Lung (tissue), 12 donors: ENCODE data around the gene GIPC3. TPM values are rescaled to one million over a fixed set of nuclear protein-coding genes. Genes with fewer than 3 reads are reported as not detected.

ENCODE experiments used
- ATAC-seq: fragments of 200-7000 bp; cut with Tn5 transposase; one replicate; pipeline ENCODE4 v1.9.1; 2020; ENCODE audit warnings: moderate number of reproducible peaks; ENCODE audit not compliant: insufficient read depth, low FRiP score
- DNase-seq, 3 donors: peaks; one replicate each; pipeline ENCODE4 v3.0.0-alpha.2; 2013 to 2017
- H3K27ac ChIP-seq, 2 donors: one replicate each; pipeline ENCODE4 v1.5.1; 2013; ENCODE audit warnings: mild to moderate bottlenecking in 2 of 2, moderate library complexity in 2 of 2, control low read depth in 1 of 2, inconsistent platforms in 1 of 2, low read depth in 1 of 2, low read length in 1 of 2
- H3K27me3 ChIP-seq, 3 donors: one replicate each; pipeline ENCODE4 v1.5.1; 2013; ENCODE audit warnings: low read length in 2 of 3; ENCODE audit not compliant: control insufficient read depth in 3 of 3, insufficient read depth in 3 of 3
- H3K36me3 ChIP-seq, 4 donors: one replicate each; pipeline ENCODE4 v1.5.1; 2013; ENCODE audit warnings: low read length in 4 of 4, mild to moderate bottlenecking in 1 of 4, moderate library complexity in 1 of 4; ENCODE audit not compliant: control insufficient read depth in 4 of 4, insufficient read depth in 4 of 4
- H3K4me1 ChIP-seq, 5 donors: one replicate each; pipeline ENCODE4 v1.5.1; 2013; ENCODE audit warnings: low read length in 5 of 5, mild to moderate bottlenecking in 2 of 5, moderate library complexity in 1 of 5; ENCODE audit not compliant: control insufficient read depth in 5 of 5, insufficient read depth in 5 of 5
- H3K4me3 ChIP-seq: one replicate; pipeline ENCODE4 v1.5.1; 2013; ENCODE audit warnings: mild to moderate bottlenecking, control low read depth, moderate library complexity
- H3K9ac ChIP-seq, 2 donors: one replicate each; pipeline ENCODE4 v1.5.1; 2013; ENCODE audit warnings: low read length in 2 of 2, control low read depth in 1 of 2; ENCODE audit not compliant: insufficient read depth in 1 of 2
- H3K9me3 ChIP-seq, 4 donors: one replicate each; pipeline ENCODE4 v1.5.1; 2013; ENCODE audit warnings: low read length in 3 of 4, mild to moderate bottlenecking in 1 of 4, moderate library complexity in 1 of 4; ENCODE audit not compliant: control insufficient read depth in 4 of 4, insufficient read depth in 3 of 4
- WGBS, 2 donors: extraction: QIAGEN DNeasy Blood & Tissue Kit; methylation state at CpG; one replicate each; pipeline ENCODE4 v1.1.7; 2013; 5-methylcytosine and 5-hydroxymethylcytosine counted together
- polyA plus RNA-seq, 2 donors: library from polyadenylated mRNA; stranded (reverse); fragments of 200-250 nt; gene quantifications; one replicate each; pipeline ENCODE4 v1.2.1, GENCODE V29; 2013
- total RNA-seq, 2 donors: library from RNA; depleted of rRNA in 1 of 2; stranded (reverse); fragments of >200 nt in 1 of 2; gene quantifications; one replicate each; pipeline ENCODE4 v1.2.1, GENCODE V29; 2014 to 2021
- TF ChIP-seq, protein P1 (sequence below): IDR thresholded peaks from 2 replicates; pipeline ENCODE4 v1.5.1; 2012; ENCODE audit warnings: mild to moderate bottlenecking; ENCODE audit errors: control extremely low read depth, extremely low read depth
- donor health status: control.
- donor health status: control.
- donor health status: Bipolar disorder and iron deficiency.
- donor health status: healthy.
- donor health status: DM: yes; HTN: yes; CAD: no.

Gene GIPC3
- total and polyA plus RNA-seq, 4 donors: 1.6 to 2.1 (median 1.9) TPM

DNA sequence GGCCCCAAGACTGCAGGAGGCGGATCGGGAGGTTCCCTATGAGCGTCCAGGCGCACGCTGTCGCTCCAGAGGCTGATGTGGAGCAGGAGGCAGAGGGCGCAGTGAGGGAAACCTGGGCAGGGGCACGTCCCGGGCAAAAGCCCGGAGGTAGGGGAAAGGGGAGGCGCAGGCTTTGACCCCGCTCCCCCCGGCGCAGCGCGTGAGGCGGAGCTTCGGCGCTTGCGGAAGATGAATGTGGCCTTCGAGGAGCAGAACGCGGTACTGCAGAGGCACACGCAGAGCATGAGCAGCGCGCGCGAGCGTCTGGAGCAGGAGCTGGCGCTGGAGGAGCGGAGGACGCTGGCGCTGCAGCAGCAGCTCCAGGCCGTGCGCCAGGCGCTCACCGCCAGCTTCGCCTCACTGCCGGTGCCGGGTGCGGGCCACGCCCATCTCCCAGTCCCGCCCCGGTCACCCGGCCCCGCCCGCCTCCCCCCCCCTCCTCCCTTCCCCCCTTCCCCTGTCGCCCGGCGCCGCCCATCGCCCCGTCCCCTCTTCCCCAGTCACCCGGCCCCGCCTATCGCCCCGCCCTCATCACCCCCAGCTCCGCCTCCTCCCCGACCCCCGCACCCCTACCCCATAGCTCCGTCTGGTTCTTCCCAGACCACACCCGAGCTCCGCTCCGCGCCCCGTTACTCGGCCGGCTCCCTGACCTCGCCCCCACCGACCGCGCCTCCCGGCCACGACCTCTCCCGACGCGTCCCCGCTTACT, 8.4 kb upstream of the GIPC3 start:
- WGBS, 2 donors: 53 to 56% methylated on average over 51 to 68 of the region's 78 CpGs
- Histone ChIP-seq H3K4me1 (peaks cover 0 to 35% (median 14%) of the 10 kb centered on the region in 5 donors), H3K9me3 (no peaks in the 10 kb centered on the region), H3K27me3 (no peaks in the 10 kb centered on the region), H3K27ac (no peak overlapping the region), H3K36me3 (peaks cover 0 to 13% (median 7%) of the 10 kb centered on the region in 4 donors), H3K9ac (no peak overlapping the region), H3K4me3 (no peak overlapping the region)
- TF ChIP-seq, protein P1, sequence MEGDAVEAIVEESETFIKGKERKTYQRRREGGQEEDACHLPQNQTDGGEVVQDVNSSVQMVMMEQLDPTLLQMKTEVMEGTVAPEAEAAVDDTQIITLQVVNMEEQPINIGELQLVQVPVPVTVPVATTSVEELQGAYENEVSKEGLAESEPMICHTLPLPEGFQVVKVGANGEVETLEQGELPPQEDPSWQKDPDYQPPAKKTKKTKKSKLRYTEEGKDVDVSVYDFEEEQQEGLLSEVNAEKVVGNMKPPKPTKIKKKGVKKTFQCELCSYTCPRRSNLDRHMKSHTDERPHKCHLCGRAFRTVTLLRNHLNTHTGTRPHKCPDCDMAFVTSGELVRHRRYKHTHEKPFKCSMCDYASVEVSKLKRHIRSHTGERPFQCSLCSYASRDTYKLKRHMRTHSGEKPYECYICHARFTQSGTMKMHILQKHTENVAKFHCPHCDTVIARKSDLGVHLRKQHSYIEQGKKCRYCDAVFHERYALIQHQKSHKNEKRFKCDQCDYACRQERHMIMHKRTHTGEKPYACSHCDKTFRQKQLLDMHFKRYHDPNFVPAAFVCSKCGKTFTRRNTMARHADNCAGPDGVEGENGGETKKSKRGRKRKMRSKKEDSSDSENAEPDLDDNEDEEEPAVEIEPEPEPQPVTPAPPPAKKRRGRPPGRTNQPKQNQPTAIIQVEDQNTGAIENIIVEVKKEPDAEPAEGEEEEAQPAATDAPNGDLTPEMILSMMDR: no peak
- ATAC-seq (no peak), DNase-seq (peak; percentile 81 to 94 (median 89))

DNA sequence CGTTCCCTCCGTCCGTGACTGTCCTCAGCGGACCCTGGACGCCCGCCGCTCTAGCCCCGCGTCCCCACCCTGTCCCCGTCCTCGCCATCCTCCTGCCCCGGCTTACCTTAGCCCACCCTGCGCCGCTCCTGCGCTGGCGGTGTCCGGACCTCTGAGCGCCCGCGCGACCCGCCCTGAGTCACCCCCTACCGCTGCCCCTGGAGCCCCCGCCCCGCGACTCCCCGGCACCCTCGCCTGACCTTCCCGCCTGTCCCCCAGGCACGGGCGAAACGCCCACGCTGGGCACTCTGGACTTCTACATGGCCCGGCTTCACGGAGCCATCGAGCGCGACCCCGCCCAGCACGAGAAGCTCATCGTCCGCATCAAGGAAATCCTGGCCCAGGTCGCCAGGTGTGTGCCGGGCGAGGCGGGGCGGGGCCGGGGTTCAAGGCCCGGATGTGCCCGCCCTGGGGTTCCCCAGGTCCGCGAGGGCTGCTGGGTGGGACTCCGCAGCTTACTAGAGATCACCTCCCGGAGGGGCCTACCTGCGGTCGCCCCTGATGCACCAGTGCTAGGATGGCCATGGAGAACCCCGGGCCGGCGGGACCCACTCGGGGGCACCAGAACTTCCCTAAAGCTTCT, 7.4 kb upstream of the GIPC3 start:
- Histone ChIP-seq H3K4me1 (peaks cover 0 to 30% (median 10%) of the 10 kb centered on the region in 5 donors), H3K27me3 (no peaks in the 10 kb centered on the region), H3K36me3 (peaks cover 0 to 13% (median 7%) of the 10 kb centered on the region in 4 donors), H3K9ac (no peak overlapping the region), H3K27ac (no peak overlapping the region), H3K9me3 (no peaks in the 10 kb centered on the region), H3K4me3 (no peak overlapping the region)
- 93% methylated on average over 58 to 60 of the region's 60 CpGs for WGBS, 2 donors
- TF ChIP-seq, protein P1: no peak
- ATAC-seq (no peak), DNase-seq (no peak)

DNA sequence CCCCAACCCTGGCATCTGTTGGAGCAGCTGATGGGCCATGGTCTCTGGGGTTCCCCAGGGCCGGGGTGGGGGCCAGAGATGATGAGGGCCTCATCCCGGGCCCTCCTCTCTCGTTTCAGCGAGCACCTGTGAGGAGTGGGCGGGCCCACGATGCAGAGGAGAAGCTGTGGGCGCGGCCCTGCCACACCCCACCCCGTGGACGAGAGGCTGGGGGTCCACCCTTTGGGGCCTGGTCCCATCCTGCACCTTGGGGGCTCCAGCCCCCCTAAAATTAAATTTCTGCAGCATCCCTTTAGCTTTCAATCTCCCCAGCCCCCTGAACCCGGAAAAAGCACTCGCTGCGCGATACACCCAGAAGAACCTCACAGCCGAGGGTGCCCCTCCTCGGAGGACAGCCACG, 6.9 kb upstream of the GIPC3 start:
- Histone ChIP-seq H3K9me3 (no peaks in the 10 kb centered on the region), H3K9ac (no peak overlapping the region), H3K27ac (no peak overlapping the region), H3K27me3 (no peaks in the 10 kb centered on the region), H3K4me3 (no peak overlapping the region), H3K36me3 (peaks cover 0 to 13% (median 7%) of the 10 kb centered on the region in 4 donors), H3K4me1 (peaks cover 0 to 30% (median 10%) of the 10 kb centered on the region in 5 donors)
- TF ChIP-seq, protein P1: no peak
- WGBS, 2 donors: 85 to 87% methylated on average over 15 to 17 of the region's 17 CpGs
- DNase-seq (no peak), ATAC-seq (no peak)
